Mucosa of stomach (tissue), 1 donor: Measurements from ENCODE around the gene FBXW7.

Experiments used
- H3K27me3 ChIP-seq: one replicate; pipeline ENCODE4 v1.7.0; 2013; ENCODE audit warnings: mild to moderate bottlenecking, low read length; ENCODE audit not compliant: control insufficient read depth, insufficient read depth
- H3K36me3 ChIP-seq: one replicate; pipeline ENCODE4 v1.7.0; 2013; ENCODE audit warnings: low read length; ENCODE audit not compliant: control insufficient read depth, insufficient read depth
- H3K4me1 ChIP-seq: one replicate; pipeline ENCODE4 v1.7.0; 2013; ENCODE audit warnings: mild to moderate bottlenecking, low read length; ENCODE audit not compliant: control insufficient read depth, insufficient read depth
- H3K4me3 ChIP-seq: one replicate; pipeline ENCODE4 v1.7.0; 2013; ENCODE audit warnings: low read length
- H3K9ac ChIP-seq: one replicate; pipeline ENCODE4 v1.7.0; 2013; ENCODE audit warnings: mild to moderate bottlenecking, low read length, moderate library complexity
- H3K9me3 ChIP-seq: one replicate; pipeline ENCODE4 v1.7.0; 2013; ENCODE audit warnings: mild to moderate bottlenecking, low read length, moderate library complexity; ENCODE audit not compliant: control insufficient read depth
- donor health status: Pancreatic carcinoma.

Gene FBXW7

GRCh38 chr4:152401424-152401823, 134.5 kb downstream of the FBXW7 start:
- no peak overlapping the region for H3K9ac ChIP-seq
- H3K36me3 ChIP-seq: no peaks in the 10 kb centered on the region
- no peak overlapping the region for H3K4me3 ChIP-seq
- no peaks in the 10 kb centered on the region for H3K27me3 ChIP-seq
- no peaks in the 10 kb centered on the region for H3K4me1 ChIP-seq
- no peaks in the 10 kb centered on the region for H3K9me3 ChIP-seq

DNA sequence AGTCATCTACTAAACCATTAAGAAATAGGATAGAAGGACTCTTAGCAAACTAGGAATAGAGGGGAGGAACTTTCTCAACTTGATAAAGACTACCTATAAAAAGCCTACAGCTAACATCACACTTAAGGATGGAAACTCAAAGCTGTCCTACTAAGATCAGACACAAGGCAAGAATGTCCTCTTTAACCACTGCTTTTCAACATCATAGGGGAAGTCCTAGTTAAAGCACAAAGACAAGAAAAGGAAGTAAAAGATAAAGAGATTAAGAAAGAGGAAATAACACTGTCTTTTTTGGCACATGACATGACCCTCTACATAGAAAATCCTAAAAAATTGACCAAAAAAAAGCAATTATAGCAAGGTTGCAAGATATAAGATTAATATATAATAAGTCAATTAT, 136.6 kb downstream of the FBXW7 start:
- Histone ChIP-seq H3K9ac (no peak overlapping the region), H3K27me3 (no peaks in the 10 kb centered on the region), H3K4me1 (no peaks in the 10 kb centered on the region), H3K9me3 (no peaks in the 10 kb centered on the region), H3K4me3 (no peak overlapping the region), H3K36me3 (no peaks in the 10 kb centered on the region)

DNA sequence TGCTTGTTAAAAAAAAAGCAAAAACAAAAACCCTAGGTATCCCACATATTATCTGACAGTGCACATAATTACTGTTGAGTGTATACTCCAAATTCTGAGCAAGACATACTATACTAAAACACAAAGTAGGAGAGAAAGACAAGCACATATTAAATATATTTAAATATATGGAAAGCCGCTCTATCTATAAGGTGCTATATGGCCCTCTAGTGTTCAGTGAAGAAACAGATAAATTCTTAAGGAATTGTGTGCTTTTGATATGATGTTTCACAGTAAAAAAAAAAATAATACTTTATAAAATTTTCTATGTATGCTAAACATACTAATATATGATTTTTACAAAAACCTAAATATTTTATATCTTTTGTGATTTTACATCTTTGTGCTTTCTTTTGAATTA, 137.8 kb downstream of the FBXW7 start:
- Histone ChIP-seq H3K9ac (no peak overlapping the region), H3K36me3 (no peaks in the 10 kb centered on the region), H3K4me1 (no peaks in the 10 kb centered on the region), H3K4me3 (no peak overlapping the region), H3K9me3 (no peaks in the 10 kb centered on the region), H3K27me3 (no peaks in the 10 kb centered on the region)

GRCh38 chr4:152394791-152395190, 141.1 kb downstream of the FBXW7 start:
- Histone ChIP-seq H3K9ac (no peak overlapping the region), H3K27me3 (no peaks in the 10 kb centered on the region), H3K4me3 (no peak overlapping the region), H3K9me3 (no peaks in the 10 kb centered on the region), H3K4me1 (no peaks in the 10 kb centered on the region), H3K36me3 (no peaks in the 10 kb centered on the region)

- H3K4me1 ChIP-seq: no peaks in the 10 kb centered on the region
- no peaks in the 10 kb centered on the region for H3K36me3 ChIP-seq
- H3K9me3 ChIP-seq: no peaks in the 10 kb centered on the region
- H3K27me3 ChIP-seq: no peaks in the 10 kb centered on the region
- H3K9ac ChIP-seq: no peak overlapping the region
- no peak overlapping the region for H3K4me3 ChIP-seq
These were observed 143.8 kb downstream of the FBXW7 start for GRCh38 chr4:152392079-152392478.

DNA sequence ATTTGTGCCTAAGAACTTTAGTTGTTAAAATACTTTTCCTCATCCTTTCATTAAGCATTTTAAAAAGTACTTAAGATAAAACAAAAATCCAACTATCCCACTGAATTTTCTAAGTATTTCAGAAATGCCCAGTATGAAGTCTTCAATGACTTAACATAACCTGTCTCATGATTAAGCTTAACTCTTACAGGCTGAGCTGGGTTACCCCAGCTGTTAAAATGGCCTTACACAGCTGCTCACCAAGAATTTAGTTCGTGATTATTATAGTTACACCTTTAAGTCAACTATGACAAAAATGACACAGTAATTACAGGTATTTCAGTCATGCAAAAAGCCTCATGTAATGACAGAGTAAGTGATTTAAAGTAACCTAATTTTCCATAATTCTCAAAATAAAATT, 145.7 kb downstream of the FBXW7 start:
- Histone ChIP-seq H3K9ac (no peak overlapping the region), H3K27me3 (no peaks in the 10 kb centered on the region), H3K9me3 (no peaks in the 10 kb centered on the region), H3K4me3 (no peak overlapping the region), H3K4me1 (no peaks in the 10 kb centered on the region), H3K36me3 (no peaks in the 10 kb centered on the region)

GRCh38 chr4:152389359-152389758, 146.5 kb downstream of the FBXW7 start:
- H3K4me1 ChIP-seq: no peaks in the 10 kb centered on the region
- H3K4me3 ChIP-seq: no peak overlapping the region
- no peaks in the 10 kb centered on the region for H3K36me3 ChIP-seq
- no peak overlapping the region for H3K9ac ChIP-seq
- no peaks in the 10 kb centered on the region for H3K9me3 ChIP-seq
- H3K27me3 ChIP-seq: no peaks in the 10 kb centered on the region

DNA sequence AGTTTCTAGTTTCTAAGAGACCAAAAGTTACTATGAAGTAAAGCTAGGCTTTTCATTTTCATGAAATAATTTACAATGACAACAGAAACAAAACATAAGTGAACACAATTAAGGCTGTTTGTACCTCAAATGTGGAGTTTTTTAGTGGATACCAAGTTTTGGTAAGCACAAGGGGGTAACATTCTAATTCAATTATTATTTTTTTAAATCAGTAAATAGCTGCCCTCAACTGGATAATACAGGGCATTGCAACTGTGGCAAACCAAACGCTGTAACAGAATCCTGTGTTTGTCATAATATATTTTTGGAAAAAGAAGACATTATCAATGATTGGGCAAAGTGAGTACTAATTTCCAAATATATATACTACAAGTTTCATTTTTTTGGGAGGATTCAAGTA, 150.3 kb downstream of the FBXW7 start:
- Histone ChIP-seq H3K9me3 (no peaks in the 10 kb centered on the region), H3K4me1 (no peaks in the 10 kb centered on the region), H3K27me3 (no peaks in the 10 kb centered on the region), H3K36me3 (no peaks in the 10 kb centered on the region), H3K4me3 (no peak overlapping the region), H3K9ac (no peak overlapping the region)

GRCh38 chr4:152382057-152382785, 153.7 kb downstream of the FBXW7 start:
- H3K4me1 ChIP-seq: no peaks in the 10 kb centered on the region
- no peaks in the 10 kb centered on the region for H3K27me3 ChIP-seq
- H3K9me3 ChIP-seq: no peaks in the 10 kb centered on the region
- no peak overlapping the region for H3K9ac ChIP-seq
- H3K4me3 ChIP-seq: no peak overlapping the region
- H3K36me3 ChIP-seq: no peaks in the 10 kb centered on the region

DNA sequence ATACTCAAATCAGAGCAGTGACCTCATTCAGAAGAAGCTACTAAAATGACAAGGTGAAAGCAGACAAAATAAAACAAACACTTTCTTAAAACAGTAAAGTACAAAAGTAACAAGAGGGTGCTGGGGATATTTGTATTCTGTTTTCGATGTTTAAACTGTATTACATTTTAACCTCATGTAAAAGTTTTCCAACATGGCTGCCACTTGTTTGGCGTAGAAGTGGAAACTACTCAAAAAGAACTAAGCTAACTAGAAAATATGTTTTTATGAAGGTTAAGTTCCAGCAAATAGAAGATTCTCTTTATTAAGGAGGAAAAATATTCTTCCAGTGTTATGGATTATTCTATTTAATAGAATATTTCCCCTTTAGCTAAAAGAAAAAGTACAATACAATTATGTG, 155.0 kb downstream of the FBXW7 start:
- no peaks in the 10 kb centered on the region for H3K4me1 ChIP-seq
- no peak overlapping the region for H3K9ac ChIP-seq
- H3K36me3 ChIP-seq: no peaks in the 10 kb centered on the region
- no peak overlapping the region for H3K4me3 ChIP-seq
- H3K9me3 ChIP-seq: no peaks in the 10 kb centered on the region
- H3K27me3 ChIP-seq: no peaks in the 10 kb centered on the region

DNA sequence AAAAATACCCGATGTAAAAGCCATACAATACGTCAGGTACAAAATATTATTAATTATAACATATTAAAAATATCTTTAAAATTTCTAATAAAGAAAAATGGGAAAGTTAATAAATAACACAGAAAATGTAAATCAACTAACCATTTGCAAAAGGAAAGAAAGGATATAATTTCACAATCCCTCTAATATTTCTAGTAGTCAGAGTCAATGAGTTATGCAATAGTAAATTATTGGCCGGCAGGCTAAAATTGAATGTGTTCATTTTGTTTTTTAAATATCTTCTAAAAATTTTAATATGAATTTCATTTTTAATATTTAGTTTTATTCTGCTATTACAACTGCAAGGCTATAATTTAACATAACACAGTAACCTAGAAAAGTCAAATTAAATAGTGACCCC, 155.7 kb downstream of the FBXW7 start:
- no peak overlapping the region for H3K9ac ChIP-seq

DNA sequence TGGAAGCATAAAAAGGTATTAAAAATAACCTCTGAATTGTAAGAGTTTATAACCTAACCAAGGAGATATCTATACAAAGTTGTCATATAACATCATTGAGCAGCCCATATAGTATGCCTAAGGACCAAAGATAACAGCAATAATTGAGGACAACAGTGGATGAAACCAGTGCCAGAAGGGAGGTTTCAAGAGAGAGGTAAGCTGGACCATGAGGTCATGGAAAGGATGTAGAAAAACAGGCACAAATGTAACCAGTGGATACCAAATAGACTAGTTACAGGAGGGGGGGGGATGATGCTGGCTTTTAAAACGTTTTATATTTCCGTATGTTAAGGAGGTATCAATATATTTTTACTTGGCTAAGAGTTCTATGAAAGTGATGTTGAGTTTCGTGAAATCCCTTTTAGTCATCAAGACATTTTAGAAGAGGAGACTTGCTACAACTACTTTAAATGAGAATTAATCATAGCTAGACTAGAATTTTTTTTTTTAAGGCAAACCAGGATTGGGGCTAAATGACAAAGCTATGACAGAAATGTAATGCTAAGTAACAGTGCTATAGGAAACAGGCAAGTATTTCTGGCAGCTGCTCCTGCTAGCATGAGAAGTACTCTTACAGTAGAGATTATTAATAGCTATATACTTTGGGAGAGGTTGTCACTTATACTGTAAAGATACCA, 161.1 kb downstream of the FBXW7 start:
- Histone ChIP-seq H3K36me3 (no peaks in the 10 kb centered on the region), H3K27me3 (no peaks in the 10 kb centered on the region), H3K9ac (no peak overlapping the region), H3K4me3 (no peak overlapping the region), H3K9me3 (no peaks in the 10 kb centered on the region), H3K4me1 (no peaks in the 10 kb centered on the region)

More for the DNA sequence above, 155.7 kb downstream of the FBXW7 start:
- Histone ChIP-seq H3K4me3 (no peak overlapping the region), H3K4me1 (no peaks in the 10 kb centered on the region), H3K27me3 (no peaks in the 10 kb centered on the region), H3K36me3 (no peaks in the 10 kb centered on the region), H3K9me3 (no peaks in the 10 kb centered on the region)
